Activated CD8-positive, alpha-beta memory T cell treated with anti-CD3 and anti-CD28 coated beads, Interleukin-2, amount 50 U/mL, for 24 hours (primary cell): ENCODE data around the gene TNFAIP8L1.

ENCODE experiments used
- DNase-seq: peaks from one replicate; pipeline ENCODE4 v3.0.0-alpha.2; 2020; ENCODE audit errors: extremely low read depth

TNFAIP8L1 gene

DNA sequence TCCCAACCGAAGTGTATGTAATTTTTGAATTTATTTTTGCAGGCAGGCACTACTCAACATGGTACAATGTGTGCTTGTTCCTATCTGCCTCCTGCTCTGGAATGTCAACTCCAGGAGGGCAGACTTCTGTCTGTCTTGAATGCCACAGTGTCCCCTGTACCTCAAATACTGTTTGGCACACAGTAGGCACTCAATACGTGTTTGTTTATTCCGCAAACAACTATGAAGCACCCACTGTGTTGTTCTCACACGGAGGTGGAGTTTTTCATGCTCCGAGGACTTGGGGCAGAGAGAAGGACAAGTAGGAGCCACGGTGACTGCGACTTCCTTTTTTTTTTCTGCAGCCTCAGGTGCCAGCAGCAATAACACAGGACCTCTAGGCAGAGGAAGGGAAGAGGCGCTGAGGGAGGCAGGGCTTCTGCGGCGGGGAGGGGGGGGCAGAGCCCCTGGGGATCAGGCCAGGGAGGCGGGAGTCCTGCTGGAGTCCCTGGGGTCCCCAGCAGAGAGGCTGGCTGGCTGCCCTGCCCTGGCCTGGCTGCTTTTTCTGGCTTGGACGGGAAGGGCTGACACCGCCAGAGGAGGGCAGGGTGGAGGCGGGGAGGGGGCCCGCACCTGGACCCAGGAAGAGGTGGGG, 29.3 kb upstream of the TNFAIP8L1 start:
- no peak for DNase-seq

DNA sequence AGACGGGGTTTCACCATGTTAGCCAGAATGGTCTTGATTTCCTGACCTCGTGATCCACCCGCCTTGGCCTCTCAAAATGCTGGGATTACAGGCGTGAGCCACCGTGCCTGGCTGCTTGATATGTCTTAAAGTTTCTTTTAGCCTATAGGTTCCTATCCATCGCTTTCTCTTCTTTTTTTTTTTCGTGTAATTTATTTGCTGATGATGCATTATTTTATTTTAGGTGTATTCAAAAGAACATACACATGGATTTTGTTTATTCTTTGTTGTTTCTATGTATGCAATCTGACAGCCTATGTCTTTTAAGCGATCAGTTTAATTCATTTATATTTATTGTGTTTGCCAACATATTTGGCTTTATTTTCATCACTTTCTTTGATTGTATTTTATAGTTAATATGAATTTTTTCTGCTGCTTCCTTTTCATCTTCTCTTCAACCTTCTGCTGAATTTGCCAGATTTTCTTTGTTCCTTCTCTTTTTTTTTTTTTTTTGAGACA, 26.0 kb upstream of the TNFAIP8L1 start:
- DNase-seq = no peak

DNA sequence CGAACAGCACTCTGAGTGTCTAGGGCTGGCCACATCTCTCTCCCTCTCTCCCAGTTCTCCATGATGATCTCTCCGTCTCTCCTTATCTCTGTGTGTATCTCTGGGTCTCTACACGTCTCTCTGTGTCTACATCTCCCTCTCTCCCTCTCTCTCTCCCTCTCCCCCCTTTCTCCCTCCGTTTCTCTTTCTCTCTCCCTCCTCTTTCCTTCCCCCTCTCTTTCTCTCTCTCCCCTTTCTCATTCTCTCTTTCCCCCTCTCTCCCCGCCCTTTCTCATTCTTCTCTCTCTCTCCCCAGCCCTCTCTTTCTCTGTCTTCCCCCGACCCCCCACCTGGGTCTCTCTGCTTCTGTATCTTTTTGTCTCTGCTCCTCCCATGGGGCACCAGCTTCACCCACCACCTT, 21.3 kb upstream of the TNFAIP8L1 start:
- no peak for DNase-seq

DNA sequence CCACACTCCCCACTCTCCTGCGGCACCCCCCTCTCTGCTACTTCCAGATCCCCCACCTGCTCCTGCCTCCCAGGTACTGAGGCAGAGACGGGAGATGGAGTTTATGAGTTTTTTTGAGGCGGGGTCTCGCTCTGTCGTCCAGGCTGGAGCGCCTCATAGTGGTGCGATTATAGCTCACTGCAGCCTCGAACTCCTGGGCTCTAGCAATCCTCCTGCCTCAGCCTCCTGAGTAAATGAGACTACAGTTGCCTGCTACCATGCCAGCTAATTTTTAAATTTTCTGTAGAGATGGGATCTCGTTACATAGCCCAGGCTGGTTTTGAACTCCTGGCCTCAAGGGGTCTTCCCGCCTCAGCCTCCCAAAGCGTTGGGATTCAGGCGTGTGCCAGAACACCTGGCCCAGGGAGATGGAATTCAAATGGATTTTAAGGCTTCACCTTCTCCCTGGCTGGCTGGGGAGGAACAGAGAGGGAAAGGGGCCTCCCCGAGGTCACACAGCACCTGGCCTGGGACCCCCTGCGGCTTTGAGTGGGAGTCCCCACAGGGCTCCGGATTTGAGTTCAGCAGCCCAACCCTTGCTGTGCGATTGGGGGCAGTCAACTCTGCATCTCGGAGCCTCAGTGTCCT, 19.5 kb upstream of the TNFAIP8L1 start:
- DNase-seq = no peak

DNA sequence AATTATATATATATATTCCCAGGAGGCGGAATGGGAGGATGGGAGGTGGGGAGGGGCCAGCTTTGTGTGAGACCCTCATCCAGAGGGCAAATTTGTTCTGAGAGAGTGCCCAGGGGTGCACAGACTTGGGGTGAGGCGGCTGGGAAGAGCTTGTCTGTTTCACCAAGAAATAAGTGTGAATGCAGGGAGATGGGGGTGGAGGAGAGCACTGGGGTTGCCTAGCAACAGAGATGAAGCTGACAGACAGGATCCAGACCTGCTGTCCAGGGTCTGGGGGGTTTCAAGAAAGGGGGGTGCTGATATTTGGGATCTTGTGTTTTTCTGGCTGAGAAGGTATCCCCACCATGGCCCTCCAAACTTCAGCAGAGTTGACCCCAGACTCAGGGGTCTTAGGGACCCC, 18.6 kb upstream of the TNFAIP8L1 start:
- no peak for DNase-seq

DNA sequence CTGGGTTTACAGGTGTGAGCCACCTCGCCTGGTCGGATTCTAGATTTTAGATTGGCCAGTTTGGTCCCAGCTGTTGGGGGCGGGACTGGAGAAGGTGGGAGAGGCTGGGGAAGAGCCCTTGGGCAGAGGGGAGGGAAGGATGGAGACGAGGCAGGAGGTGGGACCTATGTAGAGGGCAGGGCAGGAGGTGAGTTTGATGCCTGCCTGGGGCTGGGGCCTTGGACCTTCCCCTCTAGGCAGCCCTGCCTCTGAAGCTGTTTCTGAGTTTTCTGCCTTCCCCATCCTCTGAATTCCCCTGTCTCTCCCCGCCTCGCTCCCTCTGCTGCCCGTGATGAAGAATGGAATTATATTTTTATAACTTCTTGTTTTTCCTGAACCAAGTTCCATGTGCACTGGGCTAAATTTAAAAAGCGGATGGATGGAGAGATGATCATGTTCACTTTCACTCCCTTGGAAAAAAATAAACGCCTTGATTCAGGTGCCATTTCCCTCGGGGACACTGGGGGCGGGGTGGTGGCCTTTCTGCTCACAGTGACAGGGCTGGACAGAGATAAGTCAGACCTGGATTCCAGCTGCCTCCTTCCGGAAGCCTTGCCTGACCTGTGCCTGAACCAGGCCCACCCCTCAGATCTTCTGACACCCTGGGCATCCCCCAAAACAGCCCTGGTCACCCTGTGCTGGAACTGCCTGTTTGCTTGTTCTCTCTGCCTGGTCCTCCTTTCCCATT, 16.5 kb upstream of the TNFAIP8L1 start:
- no peak for DNase-seq

DNA sequence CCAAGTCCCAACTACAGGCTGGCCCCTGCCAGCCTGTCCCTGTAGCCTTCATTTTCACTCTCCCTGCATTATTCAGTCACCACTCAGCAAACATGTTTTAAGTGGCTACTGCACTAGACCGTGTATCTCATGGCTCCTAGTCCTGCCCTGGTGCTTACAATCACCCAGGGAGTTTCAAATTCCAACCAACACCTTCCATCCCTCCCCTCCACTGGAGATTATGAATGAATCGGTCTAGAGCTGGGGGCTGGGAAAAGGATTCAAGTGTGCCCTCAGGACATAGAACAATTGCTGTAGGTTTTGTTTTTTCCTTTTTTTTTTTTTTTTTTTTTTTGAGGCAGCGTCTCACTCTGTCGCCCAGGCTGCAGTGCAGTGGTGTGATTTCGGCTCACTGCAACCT, 15.0 kb upstream of the TNFAIP8L1 start:
- no peak for DNase-seq

DNA sequence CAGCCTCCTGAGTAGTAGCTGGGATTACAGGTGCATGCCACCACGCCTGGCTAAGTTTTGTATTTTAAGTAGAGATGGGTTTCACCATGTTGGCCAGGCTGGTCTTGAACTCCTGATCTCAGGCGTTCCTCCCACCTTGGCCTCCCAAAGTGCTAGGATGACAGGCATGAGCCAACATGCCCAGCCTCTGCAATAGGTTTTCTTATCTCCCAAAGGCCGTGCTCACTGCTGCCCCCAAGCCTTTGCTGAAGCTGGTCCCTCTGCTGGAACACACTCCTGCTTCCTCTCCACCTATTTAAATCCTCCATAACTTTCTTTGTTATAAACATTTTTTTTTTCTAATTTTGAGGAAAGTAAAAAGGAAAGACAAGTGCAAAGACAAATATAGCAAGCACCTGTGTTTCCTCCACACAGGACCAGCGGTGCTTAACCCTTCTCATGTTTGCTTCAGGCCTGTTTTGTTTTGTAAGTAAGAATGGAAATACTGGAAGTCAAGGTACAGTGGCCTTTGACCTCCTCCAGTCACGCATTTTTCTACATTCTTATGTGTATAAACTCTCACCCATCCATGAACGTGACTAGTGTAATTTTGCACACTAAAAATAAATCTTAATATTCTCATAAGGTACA, 14.5 kb upstream of the TNFAIP8L1 start:
- DNase-seq = no peak

DNA sequence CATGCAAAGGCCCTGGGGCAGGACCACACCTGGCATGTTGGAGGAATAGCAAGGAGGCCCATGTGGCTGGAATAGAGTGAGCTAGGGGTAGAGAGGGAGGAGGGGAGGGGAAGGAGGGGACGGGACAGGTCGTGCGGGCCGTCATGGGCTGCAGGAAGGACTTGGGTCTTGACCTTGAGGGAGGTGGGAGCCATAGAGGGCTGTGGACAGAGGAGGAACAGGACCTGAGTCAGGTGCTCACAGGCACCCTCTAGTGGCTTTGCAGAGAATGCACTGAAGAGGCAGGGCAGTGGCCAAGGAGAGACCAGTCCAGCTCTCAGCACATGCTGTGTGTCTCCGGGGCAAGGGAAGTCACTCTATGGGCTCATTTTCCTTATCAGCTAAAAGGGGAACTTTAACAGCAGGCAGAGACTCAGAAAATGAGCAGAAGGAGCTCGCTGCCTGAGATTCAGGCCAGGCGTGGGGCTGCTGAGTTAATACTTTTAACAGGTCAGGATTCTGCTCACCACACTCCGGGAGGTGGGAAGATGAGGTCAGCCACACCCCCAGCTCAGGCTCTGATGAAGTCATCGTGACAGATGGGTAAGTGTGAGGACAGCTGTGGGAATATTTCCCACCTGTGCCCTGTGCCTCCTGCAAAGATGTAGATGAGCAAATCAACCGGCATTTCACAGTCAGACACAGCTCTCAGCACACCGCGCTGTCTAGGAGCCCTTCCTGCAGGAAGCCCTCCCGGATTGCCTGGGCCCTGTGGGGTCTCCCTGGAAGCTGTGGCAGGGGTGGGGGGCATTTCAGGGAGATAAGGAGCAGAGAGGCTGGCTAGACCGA, 6.0 kb upstream of the TNFAIP8L1 start:
- DNase-seq = no peak

DNA sequence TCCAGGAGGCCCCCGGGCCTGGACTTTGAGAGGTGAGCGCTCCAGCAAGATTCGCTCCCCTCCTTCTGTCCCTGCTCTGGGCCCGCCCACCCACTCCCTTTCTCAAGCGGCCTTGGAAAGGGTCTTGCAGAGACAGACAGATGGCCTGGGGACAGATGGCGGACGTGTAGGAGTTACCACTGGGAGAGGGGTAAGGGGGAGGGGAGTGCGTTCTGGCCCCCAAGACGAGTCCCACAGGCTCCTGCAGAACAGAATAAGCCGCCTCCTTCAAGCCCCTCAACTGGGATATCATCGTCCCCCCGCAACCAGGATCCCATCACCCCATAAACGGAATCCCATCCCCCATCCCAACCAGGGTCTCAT, 3.6 kb upstream of the TNFAIP8L1 start:
- DNase-seq = no peak

DNA sequence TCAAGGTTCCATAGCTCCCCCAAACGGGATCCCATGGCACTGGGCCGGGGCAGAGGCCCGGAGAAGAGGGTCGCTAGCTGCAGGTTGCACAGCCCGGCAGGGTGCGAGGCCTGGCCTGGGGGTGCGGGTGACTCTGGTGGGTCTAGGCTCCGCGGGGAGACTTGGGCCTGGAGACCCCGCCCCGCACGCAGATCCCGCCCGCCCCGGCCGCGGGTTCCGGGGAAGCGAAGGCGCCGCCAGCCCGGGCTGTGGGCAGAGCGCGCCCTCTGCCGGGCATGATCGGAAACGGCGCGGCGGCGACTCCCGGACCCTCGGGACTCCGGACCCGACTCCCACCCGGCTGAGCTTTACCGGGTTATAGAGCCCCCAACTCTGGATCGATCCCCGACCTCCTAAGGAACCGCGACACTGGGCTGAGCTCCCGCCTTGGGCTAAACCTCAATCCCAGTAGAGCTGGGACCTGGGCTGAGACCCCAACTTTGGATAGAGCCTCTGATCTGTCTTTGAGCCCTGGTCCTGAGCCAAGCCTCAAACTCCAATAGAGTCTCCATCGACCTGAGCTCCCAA, 3.1 kb upstream of the TNFAIP8L1 start:
- peak; percentile 27 for DNase-seq

DNA sequence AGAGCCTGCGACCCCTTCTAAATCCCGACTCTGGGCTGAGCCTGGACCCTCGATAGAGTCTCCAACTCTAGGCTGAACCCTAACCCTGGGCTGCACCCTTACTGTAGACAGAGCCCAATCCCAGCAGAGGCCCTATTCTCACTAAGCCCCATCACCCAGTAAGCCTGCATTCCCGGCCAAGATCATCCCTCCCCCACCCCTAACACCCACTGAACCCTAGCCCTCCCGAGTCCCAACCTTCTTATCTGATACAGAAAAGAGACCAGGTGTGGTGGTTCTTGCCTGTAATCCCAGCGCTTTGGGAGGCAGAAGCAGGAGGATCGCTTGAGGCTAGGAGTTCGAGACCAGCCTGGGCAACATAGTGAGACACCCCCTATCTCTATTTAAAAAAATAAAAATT, 2.6 kb upstream of the TNFAIP8L1 start:
- no peak for DNase-seq

DNA sequence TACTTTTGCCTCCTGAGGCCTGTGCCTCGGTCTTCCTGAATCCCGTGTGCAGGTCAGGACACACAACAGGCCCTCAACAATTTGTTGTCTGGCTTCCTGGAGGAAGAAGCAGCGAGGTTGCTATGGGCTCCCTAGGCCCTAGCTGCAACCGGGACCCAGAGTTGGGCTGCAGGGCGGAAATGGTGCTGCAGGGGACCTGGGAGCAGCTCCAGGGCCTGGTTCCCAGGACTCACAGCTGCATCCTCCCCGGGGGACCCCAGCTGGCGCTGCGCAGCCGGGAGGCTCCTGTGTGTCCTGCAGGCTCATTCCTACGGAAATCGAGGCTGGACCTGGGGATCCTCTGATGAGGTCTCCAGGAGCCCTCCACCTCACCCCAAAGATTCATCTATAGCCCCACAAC, 999 bp upstream of the TNFAIP8L1 start:
- DNase-seq = no peak

DNA sequence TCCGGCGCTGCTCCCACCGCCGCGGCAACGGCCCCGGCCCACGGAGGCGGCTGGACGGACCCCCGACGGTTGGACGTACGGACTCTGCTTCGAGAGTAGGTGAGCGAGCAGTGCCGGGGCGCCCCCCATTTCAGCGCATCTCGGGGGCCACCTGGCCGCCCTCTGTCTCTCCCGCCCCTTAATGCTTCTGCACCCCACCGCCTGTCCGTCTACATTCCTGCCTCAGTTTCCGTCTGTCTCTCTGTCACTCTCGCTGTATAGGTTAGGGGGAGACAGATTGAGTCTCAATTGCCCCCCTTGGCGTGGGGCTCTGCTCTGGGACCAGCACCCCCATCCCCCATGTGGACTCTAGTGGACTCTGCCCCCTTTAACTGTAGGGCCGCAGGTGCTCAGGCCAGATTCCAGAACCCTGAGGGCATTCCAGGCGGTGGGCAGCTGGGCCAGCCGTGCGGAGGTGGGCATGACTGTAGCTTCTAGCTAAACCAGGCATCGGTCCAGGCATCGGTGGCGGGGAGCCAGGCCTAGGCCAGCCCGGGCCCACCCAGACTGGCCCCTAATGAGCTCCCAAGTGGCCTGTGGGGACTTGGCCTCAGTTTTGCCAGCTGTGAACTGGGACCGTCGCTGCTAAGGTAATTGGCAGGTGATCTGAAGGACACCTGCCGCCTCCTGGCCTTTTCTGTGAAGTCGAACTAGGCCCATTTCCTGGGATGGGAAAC, 373 bp downstream of the TNFAIP8L1 start:
- DNase-seq = no peak

DNA sequence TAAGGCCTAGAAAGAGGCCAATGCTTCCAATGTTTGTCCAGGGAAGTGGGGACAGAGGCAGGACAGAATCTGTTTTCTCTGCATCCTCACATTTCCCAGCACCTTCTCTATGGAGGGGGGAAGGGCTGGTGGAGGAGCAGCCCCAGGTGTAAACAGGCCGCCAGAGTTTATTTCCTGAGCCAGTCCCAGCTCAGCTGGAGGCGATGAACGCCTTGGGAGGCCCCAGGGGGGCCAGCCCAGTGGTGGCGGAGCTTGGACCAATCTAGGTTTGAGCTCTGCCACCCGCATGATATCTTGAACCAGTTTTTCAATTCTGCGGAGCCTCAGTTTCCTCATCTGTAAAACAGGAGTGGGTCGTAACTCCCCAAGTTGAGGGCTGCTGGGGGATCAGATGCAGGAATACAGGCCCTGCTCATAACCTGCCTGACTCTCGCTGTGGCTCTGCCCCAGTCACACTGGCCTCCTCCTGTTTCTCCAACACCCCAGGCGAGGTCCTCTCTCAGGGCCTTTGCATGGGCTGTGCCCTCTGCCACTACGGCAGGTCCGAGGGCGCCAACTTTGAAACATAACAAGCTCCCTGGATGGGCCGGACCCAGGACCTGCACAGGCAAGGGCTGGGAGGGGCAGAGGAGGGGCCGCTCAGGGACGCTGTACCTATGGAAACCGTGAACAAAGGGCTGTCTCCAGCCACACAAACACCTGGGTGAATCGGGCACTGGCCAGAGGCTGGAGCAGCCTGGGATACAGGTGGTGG, 1.1 kb downstream of the TNFAIP8L1 start:
- no peak for DNase-seq

DNA sequence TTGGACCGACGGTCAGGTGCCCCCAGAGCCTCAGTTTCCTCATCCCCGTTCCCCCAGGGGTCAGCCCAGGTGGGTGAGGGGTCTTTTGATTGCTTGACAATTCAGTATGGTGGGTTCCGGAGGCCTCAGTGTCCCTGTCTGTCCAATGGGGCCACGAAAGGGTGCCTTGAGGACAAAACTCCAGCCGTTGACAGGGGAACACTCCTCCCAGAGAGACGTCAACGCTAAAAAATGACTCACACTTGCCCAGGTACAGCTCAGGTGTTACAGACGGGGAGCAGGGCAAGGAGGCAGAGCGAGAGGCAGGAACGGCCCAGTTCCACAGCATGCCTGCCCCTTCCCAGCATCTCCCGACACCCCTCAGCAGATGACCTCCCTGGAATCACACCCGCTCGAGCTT, 1.8 kb downstream of the TNFAIP8L1 start:
- DNase-seq = no peak

DNA sequence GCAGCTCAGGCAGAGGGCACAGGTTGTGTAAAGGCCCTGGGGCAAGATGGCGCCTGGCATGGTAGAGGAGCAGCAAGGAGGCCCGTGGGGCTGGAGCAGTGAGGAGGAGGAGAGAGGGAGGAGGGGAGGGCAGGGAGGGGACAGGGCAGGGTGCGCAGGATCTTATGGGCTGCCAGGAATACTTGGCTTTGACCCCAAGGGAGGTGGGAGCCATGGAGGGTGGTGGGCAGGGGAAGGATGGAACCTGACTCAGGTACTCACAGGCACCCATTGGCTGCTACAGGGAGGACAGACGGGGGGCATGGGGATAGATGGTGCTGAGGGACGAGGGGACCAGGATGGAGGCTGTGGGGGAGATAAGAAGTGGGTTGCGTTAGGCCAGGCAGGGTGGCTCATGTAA, 3.3 kb downstream of the TNFAIP8L1 start:
- no peak for DNase-seq

DNA sequence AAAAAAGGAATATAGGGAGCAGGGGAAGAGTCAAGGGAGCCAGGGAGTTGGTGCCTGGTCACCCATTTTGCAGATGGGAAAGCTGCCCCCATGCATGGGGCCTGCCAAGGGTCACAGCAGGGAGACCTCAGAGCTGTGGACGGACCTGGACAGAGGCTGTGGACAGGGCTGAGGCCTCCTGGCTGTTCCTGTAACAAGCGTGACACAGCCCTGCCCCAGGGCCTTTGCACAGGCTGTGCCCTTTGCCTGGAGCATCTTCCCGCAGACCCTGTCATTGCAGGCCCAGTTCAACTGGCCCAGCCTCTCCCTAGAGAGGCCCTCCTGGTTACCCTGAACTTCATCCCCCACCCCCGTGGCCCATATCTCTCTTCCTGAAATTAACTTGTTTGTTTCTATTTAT, 6.4 kb downstream of the TNFAIP8L1 start:
- DNase-seq = no peak

DNA sequence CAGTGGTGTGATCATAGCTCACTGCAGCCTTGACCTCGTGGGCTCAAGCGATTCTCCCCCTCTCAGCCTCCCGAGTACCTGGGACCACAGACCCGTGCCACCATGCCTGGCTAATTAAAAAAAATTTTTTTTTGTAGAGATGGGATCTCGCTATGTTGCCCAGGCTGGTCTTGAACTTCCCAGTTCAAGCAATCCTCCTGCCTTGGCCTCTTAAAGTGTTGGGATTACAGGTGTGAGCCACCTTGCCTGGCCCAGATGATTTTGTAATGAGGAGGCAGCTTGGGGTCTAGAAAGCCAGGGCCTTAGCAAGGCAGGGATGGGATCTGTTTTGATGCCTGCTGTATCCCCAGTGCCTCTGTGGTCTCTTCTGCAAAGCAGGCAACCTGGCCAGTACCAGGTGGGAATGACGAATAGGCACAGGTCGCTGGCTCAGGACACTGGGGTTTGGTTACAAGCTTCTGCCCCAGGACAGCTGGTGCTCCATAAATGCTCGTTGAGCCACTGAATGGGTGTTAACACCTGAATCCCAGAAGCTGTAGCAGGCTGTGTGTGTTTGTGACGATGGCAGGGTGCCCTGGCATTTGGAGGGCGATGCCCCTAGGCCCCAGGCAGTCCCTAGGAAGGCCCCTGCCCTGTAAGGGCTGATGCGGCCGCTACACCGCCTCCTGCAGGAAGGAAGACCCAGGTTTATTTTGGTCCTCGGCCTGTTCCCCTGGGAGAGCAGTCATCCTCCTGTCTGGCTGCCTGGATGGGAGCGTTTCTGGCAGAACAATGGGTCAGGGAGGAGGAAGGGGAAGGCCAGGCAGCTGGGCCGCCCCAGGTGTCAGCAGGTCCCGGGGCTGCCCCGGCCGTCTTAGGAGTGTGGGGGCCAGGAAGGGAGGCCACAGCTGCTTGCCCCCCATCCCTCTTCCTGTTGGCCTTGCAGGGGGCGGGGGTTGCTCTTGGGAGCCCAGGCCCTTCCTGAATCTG, 8.6 kb downstream of the TNFAIP8L1 start:
- no peak for DNase-seq
